Esophagus muscularis mucosa (tissue), 4 donors: ENCODE data around the gene HOXC12. TPM values are rescaled to one million over a fixed set of nuclear protein-coding genes. Genes with fewer than 3 reads are reported as not detected.

Source experiments
- DNase-seq: peaks from one replicate; pipeline ENCODE4 v3.0.0-alpha.2; 2017; ENCODE audit errors: extremely low spot score
- H3K27ac ChIP-seq, 4 donors: fragments of 200-600 bp; sonication (generic); replicated peaks in 1 of 4; 1 replicate in 3 of 4; 2 replicates in 1 of 4; pipeline ENCODE4 v1.5.1; 2016 to 2019; ENCODE audit warnings: mild to moderate bottlenecking in 1 of 4
- H3K27me3 ChIP-seq, 4 donors: fragments of 200-600 bp; sonication (generic); one replicate each; pipeline versions ENCODE4 v1.5.1 to v1.6.0; 2016 to 2019
- H3K36me3 ChIP-seq, 4 donors: fragments of 200-600 bp; sonication (generic); one replicate each; pipeline ENCODE4 v1.5.1; 2016 to 2019
- H3K4me1 ChIP-seq, 4 donors: fragments of 200-600 bp; sonication (generic); one replicate each; pipeline ENCODE4 v1.5.1; 2016 to 2019
- H3K4me3 ChIP-seq, 4 donors: fragments of 200-600 bp; sonication (generic); 1 replicate in 2 of 4; 2 replicates in 2 of 4; pipeline ENCODE4 v1.5.1; 2016 to 2019; ENCODE audit warnings: mild to moderate bottlenecking in 4 of 4, moderate library complexity in 1 of 4
- H3K9me3 ChIP-seq, 4 donors: fragments of 200-600 bp; sonication (generic); 1 replicate in 3 of 4; 2 replicates in 1 of 4; pipeline ENCODE4 v1.5.1; 2016 to 2019
- CTCF ChIP-seq, 3 experiments: fragments of 200-600 bp in 2 of 3; fragments of 450-650 bp in 1 of 3; sonication (generic) in 2 of 3; IDR thresholded peaks; one replicate each; pipeline ENCODE4 v1.5.1; 2017 to 2019; ENCODE audit warnings: antibody characterized with exemption in 3 of 3, mild to moderate bottlenecking in 2 of 3, moderate library complexity in 1 of 3
- EP300 ChIP-seq: sonication (generic); formaldehyde crosslinking; IDR thresholded peaks from one replicate; pipeline ENCODE4 v1.6.1; 2017; ENCODE audit warnings: antibody characterized with exemption
- POLR2A ChIP-seq: fragments of 450-650 bp; IDR thresholded peaks from one replicate; pipeline ENCODE4 v1.6.1; 2017; ENCODE audit warnings: antibody characterized with exemption, moderate library complexity, mild to moderate bottlenecking, low read depth
- POLR2AphosphoS5 ChIP-seq, 2 donors: sonication (generic); formaldehyde crosslinking; IDR thresholded peaks; one replicate each; pipeline ENCODE4 v1.6.1; 2017; ENCODE audit warnings: antibody characterized with exemption in 2 of 2
- WGBS: methylation state at CpG from one replicate; pipeline ENCODE4 v1.1.5; 2018; 5-methylcytosine and 5-hydroxymethylcytosine counted together
- intact Hi-C: fragments of 100-400 bp; cut with DNase I; formaldehyde crosslinking; loops from one replicate; pipeline ENCODE4 v1.15.1; 2023
- total RNA-seq, 4 donors: library from RNA; depleted of rRNA; stranded (reverse); fragments of >200 nt; gene quantifications; one replicate each; pipeline versions ENCODE4 v1.1.0 to v1.2.1, GENCODE V29; 2016

The HOXC12 gene
- total RNA-seq, 4 donors from 2014 or later, result not detected

GRCh38 chr12:53994264-53995001 lies 39.7 kb downstream of the HOXC12 start:
- TF ChIP-seq CTCF (IDR thresholded peaks at IDR 0.05) (no peak), EP300 (no peak), POLR2A (no peak), POLR2AphosphoS5 (IDR thresholded peaks at IDR 0.05) (no peak)
- H3K4me3 ChIP-seq, result peak overlapping the region in 3 of 4 donors; percentile 46 to 61 (median 51)
- intact Hi-C loops, result no loop called here
- H3K27ac ChIP-seq, result no peak overlapping the region
- no peaks in the 10 kb centered on the region for H3K36me3 ChIP-seq
- 13% methylated on average over 19 of the region's 60 CpGs for WGBS
- no peak for DNase-seq
- peaks cover 24 to 53% (median 32%) of the 10 kb centered on the region in 4 donors for H3K4me1 ChIP-seq
- peaks cover 12 to 100% (median 97%) of the 10 kb centered on the region in 4 donors for H3K27me3 ChIP-seq
- H3K9me3 ChIP-seq, result no peaks in the 10 kb centered on the region

GRCh38 chr12:53995002-53995377 lies 40.3 kb downstream of the HOXC12 start:
- H3K27me3 ChIP-seq, result peaks cover 12 to 100% (median 98%) of the 10 kb centered on the region in 4 donors
- H3K36me3 ChIP-seq, result no peaks in the 10 kb centered on the region
- H3K4me3 ChIP-seq, result peak overlapping the region; percentile 46 to 61 (median 52)
- intact Hi-C loops, result no loop called here
- no peaks in the 10 kb centered on the region for H3K9me3 ChIP-seq
- peaks cover 25 to 59% (median 37%) of the 10 kb centered on the region in 4 donors for H3K4me1 ChIP-seq
- WGBS, result 8% methylated on average over 15 of the region's 17 CpGs
- H3K27ac ChIP-seq, result no peak overlapping the region
- no peak for DNase-seq
- TF ChIP-seq CTCF (IDR thresholded peaks at IDR 0.05) (no peak), POLR2AphosphoS5 (IDR thresholded peaks at IDR 0.05) (no peak), EP300 (no peak), POLR2A (no peak)

GRCh38 chr12:53995378-53996239 lies 40.9 kb downstream of the HOXC12 start:
- peak overlapping the region; percentile 46 to 61 (median 52) for H3K4me3 ChIP-seq
- peaks cover 18 to 100% (median 99%) of the 10 kb centered on the region in 4 donors for H3K27me3 ChIP-seq
- 13% methylated on average over 38 of the region's 48 CpGs for WGBS
- no peak overlapping the region for H3K27ac ChIP-seq
- H3K9me3 ChIP-seq, result no peaks in the 10 kb centered on the region
- intact Hi-C loops, result no loop called here
- TF ChIP-seq POLR2AphosphoS5 (IDR thresholded peaks at IDR 0.05) (peak in 1 of 2 donors; percentile 12), EP300 (no peak), POLR2A (no peak), CTCF (IDR thresholded peaks at IDR 0.05) (peak in 1 of 3 experiments; percentile 6)
- peaks cover 32 to 61% (median 43%) of the 10 kb centered on the region in 4 donors for H3K4me1 ChIP-seq
- H3K36me3 ChIP-seq, result no peaks in the 10 kb centered on the region
- DNase-seq, result no peak

GRCh38 chr12:53996240-53997203 lies 41.8 kb downstream of the HOXC12 start:
- Histone ChIP-seq H3K4me1 (peaks cover 34 to 61% (median 45%) of the 10 kb centered on the region in 4 donors), H3K36me3 (no peaks in the 10 kb centered on the region), H3K9me3 (no peaks in the 10 kb centered on the region), H3K27ac (no peak overlapping the region), H3K4me3 (peak overlapping the region; percentile 46 to 61 (median 52)), H3K27me3 (peaks cover 14 to 100% (median 98%) of the 10 kb centered on the region in 4 donors)
- TF ChIP-seq CTCF (IDR thresholded peaks at IDR 0.05) (no peak), EP300 (no peak), POLR2A (no peak), POLR2AphosphoS5 (IDR thresholded peaks at IDR 0.05) (no peak)
- intact Hi-C loops, result no loop called here
- WGBS, result 54% methylated on average over 21 of the region's 29 CpGs
- DNase-seq, result no peak
